ENCODE data around the gene MUS81. TPM values are rescaled to one million over a fixed set of nuclear protein-coding genes. Genes with fewer than 3 reads are reported as not detected.

Gene MUS81
- total RNA-seq, 2 donors from 2014 or later: 51.0 to 64.5 TPM

DNA sequence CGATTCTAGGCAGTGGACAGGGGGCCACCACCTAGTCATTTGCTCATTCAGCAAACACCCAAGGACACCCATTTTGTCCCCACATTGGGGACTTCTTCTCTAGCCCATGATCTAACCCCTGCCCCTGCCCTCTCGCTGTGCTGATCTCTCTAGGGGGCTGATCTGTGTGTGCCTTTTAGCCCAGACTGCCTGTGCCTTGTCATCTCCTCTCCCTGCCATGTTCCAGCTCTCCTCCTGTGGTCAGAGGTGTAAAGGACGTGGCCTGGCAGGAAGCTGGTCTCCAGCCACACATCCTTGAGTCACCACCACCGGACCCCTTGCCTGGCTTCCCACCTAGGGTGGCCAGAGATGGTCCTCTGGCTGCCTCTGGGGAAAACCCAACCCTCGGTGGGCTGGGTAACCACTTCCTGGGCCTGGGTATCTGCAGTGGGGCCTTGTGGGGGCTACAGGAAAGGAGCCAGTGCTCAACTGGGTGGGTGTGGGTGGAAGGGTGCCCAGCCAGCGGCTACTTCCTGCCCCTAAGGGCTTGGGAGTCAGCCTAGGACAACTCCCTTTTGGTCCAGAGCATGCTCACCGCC is 20.7 kb downstream of the MUS81 start:
- Mint-ChIP-seq H3K27me3 (ENCODE audit: insufficient read depth) (peaks cover 8% of the 10 kb centered on the region), H3K4me1 (peaks cover 2% of the 10 kb centered on the region), H3K4me3 (no peak overlapping the region), H3K36me3 (ENCODE audit: low read depth) (peaks cover 34% of the 10 kb centered on the region), H3K9me3 (no peaks in the 10 kb centered on the region), H3K27ac (no peak overlapping the region)
- 93 to 98% methylated on average over 4 to 7 of the region's 7 CpGs for WGBS, 2 experiments (ENCODE audit: insufficient coverage in 1 of 2, insufficient read length in 1 of 2)
- no peak overlapping the region for H3K4me3 ChIP-seq (ENCODE audit: low read length)
- H3K36me3 ChIP-seq (ENCODE audit: control insufficient read depth, insufficient read depth, low read length): peaks cover 35% of the 10 kb centered on the region
- no peak for DNase-seq
- no peaks in the 10 kb centered on the region for H3K27me3 ChIP-seq (ENCODE audit: control insufficient read depth, insufficient read depth, low read length, poor library complexity, severe bottlenecking)
- H3K4me1 ChIP-seq (ENCODE audit: control insufficient read depth, insufficient read depth, low read length): no peaks in the 10 kb centered on the region
- no peak overlapping the region for H3K27ac ChIP-seq (ENCODE audit: low read depth, low read length)
- H3K9me3 ChIP-seq (ENCODE audit: control insufficient read depth, low read length): no peaks in the 10 kb centered on the region
- TF ChIP-seq, protein P1, sequence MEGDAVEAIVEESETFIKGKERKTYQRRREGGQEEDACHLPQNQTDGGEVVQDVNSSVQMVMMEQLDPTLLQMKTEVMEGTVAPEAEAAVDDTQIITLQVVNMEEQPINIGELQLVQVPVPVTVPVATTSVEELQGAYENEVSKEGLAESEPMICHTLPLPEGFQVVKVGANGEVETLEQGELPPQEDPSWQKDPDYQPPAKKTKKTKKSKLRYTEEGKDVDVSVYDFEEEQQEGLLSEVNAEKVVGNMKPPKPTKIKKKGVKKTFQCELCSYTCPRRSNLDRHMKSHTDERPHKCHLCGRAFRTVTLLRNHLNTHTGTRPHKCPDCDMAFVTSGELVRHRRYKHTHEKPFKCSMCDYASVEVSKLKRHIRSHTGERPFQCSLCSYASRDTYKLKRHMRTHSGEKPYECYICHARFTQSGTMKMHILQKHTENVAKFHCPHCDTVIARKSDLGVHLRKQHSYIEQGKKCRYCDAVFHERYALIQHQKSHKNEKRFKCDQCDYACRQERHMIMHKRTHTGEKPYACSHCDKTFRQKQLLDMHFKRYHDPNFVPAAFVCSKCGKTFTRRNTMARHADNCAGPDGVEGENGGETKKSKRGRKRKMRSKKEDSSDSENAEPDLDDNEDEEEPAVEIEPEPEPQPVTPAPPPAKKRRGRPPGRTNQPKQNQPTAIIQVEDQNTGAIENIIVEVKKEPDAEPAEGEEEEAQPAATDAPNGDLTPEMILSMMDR (conservative IDR thresholded peaks at IDR 0.05): no peak
- no peak overlapping the region for H3K9ac ChIP-seq (ENCODE audit: extremely low read depth, low read length, poor library complexity, severe bottlenecking)

DNA sequence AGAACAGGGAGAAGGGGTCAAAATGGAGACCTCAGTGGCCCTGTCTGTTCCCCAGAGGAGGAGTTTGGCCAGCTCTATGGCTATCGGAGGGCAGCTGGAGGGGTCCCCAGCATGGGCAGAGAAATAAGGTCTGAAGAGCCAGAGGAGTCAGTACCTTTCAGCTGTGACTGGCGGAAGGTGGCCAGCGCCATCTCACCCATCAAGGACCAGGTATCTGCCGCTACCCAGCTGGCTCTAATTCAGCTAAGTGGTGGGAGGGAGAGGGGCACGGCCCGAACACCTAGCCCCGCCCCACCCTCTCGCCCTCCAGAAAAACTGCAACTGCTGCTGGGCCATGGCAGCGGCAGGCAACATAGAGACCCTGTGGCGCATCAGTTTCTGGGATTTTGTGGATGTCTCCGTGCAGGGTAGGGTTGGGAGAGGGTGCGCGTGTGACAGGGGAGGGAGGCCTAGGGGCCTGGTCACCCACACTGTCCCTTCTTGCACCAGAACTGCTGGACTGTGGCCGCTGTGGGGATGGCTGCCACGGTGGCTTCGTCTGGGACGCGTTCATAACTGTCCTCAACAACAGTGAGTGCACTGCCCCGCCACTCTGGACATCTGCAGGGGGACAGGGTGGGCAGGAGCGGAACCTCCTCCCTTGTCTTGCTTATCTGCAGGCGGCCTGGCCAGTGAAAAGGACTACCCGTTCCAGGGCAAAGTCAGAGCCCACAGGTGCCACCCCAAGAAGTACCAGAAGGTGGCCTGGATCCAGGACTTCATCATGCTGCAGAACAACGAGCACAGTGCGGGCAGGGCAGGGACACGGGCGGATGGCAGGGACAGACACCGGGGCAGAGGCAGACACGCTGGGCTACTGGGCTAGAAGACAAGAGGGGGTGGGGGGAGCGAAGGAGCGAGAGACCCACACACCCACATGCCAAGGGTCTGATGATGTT is 22.2 kb downstream of the MUS81 start:
- Histone ChIP-seq H3K9ac (ENCODE audit: extremely low read depth, low read length, poor library complexity, severe bottlenecking) (no peak overlapping the region), H3K9me3 (ENCODE audit: control insufficient read depth, low read length) (no peaks in the 10 kb centered on the region), H3K27ac (ENCODE audit: low read depth, low read length) (no peak overlapping the region), H3K4me3 (ENCODE audit: low read length) (no peak overlapping the region), H3K27me3 (ENCODE audit: control insufficient read depth, insufficient read depth, low read length, poor library complexity, severe bottlenecking) (no peaks in the 10 kb centered on the region), H3K36me3 (ENCODE audit: control insufficient read depth, insufficient read depth, low read length) (peaks cover 39% of the 10 kb centered on the region), H3K4me1 (ENCODE audit: control insufficient read depth, insufficient read depth, low read length) (no peaks in the 10 kb centered on the region)
- 95% methylated on average over 23 to 29 of the region's 30 CpGs for WGBS, 2 experiments (ENCODE audit: insufficient coverage in 1 of 2, insufficient read length in 1 of 2)
- no peak overlapping the region for H3K4me3 Mint-ChIP-seq
- no peaks in the 10 kb centered on the region for H3K9me3 Mint-ChIP-seq
- H3K4me1 Mint-ChIP-seq: peaks cover 12% of the 10 kb centered on the region
- peaks cover 5% of the 10 kb centered on the region for H3K27me3 Mint-ChIP-seq (ENCODE audit: insufficient read depth)
- H3K36me3 Mint-ChIP-seq (ENCODE audit: low read depth): peaks cover 44% of the 10 kb centered on the region
- no peak overlapping the region for H3K27ac Mint-ChIP-seq
- TF ChIP-seq, protein P1 (conservative IDR thresholded peaks at IDR 0.05): no peak
- no peak for DNase-seq

DNA sequence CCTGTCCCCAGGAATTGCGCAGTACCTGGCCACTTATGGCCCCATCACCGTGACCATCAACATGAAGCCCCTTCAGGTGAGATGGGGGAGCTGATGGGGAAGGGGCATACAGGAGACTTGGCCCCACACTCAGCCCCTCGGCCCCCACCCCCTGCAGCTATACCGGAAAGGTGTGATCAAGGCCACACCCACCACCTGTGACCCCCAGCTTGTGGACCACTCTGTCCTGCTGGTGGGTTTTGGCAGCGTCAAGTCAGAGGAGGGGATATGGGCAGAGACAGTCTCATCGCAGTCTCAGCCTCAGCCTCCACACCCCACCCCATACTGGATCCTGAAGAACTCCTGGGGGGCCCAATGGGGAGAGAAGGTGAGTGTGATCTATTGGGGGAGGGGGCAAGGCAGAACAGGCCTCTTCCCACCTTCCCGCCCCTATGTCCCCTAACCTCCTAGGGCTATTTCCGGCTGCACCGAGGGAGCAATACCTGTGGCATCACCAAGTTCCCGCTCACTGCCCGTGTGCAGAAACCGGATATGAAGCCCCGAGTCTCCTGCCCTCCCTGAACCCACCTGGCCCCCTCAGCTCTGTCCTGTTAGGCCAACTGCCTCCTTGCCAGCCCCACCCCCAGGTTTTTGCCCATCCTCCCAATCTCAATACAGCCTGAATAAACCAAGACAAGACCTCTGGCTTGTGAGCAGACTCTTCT is 23.0 kb downstream of the MUS81 start:
- H3K27ac Mint-ChIP-seq: no peak overlapping the region
- H3K36me3 Mint-ChIP-seq (ENCODE audit: low read depth): peaks cover 44% of the 10 kb centered on the region
- no peaks in the 10 kb centered on the region for H3K9me3 ChIP-seq (ENCODE audit: control insufficient read depth, low read length)
- 95 to 100% methylated on average over 8 to 13 of the region's 13 CpGs for WGBS, 2 experiments (ENCODE audit: insufficient coverage in 1 of 2, insufficient read length in 1 of 2)
- no peak overlapping the region for H3K27ac ChIP-seq (ENCODE audit: low read depth, low read length)
- H3K4me3 Mint-ChIP-seq: no peak overlapping the region
- H3K36me3 ChIP-seq (ENCODE audit: control insufficient read depth, insufficient read depth, low read length): peaks cover 39% of the 10 kb centered on the region
- TF ChIP-seq, protein P1 (conservative IDR thresholded peaks at IDR 0.05): no peak
- H3K9me3 Mint-ChIP-seq: no peaks in the 10 kb centered on the region
- H3K4me3 ChIP-seq (ENCODE audit: low read length): no peak overlapping the region
- no peak for DNase-seq
- no peaks in the 10 kb centered on the region for H3K27me3 ChIP-seq (ENCODE audit: control insufficient read depth, insufficient read depth, low read length, poor library complexity, severe bottlenecking)
- peaks cover 2% of the 10 kb centered on the region for H3K27me3 Mint-ChIP-seq (ENCODE audit: insufficient read depth)
- peaks cover 15% of the 10 kb centered on the region for H3K4me1 Mint-ChIP-seq
- no peaks in the 10 kb centered on the region for H3K4me1 ChIP-seq (ENCODE audit: control insufficient read depth, insufficient read depth, low read length)
- no peak overlapping the region for H3K9ac ChIP-seq (ENCODE audit: extremely low read depth, low read length, poor library complexity, severe bottlenecking)

Data from endodermal cell (in vitro differentiated cells).